ENCODE results near the gene HS6ST3. TPM values are rescaled to one million over a fixed set of nuclear protein-coding genes. Genes with fewer than 3 reads are reported as not detected.

The HS6ST3 gene
- total and polyA plus RNA-seq, 8 donors, result 0.03 to 0.15 (median 0.10) TPM

DNA sequence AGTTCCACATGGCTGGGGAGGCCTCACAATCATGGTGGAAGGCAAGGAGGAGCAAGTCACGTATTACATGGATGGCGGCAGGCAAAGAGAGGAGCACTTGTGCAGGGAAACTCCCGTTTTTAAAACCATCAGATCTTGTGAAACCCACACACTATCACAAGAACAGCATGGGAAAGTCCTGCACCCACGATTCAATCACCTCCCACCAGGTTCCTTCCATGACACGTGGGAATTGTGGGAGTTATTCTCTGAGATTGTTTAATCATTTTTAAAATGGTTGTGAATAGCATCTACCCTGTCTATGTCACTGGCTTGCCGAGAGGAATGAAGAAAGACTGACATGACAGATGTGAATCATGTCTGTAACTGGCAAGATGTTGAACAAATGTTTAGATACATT, 301.7 kb downstream of the HS6ST3 start:
- ATAC-seq (no peak), DNase-seq (no peak)
- H3K4me1 ChIP-seq, result no peaks in the 10 kb centered on the region
- TF ChIP-seq, protein P1, sequence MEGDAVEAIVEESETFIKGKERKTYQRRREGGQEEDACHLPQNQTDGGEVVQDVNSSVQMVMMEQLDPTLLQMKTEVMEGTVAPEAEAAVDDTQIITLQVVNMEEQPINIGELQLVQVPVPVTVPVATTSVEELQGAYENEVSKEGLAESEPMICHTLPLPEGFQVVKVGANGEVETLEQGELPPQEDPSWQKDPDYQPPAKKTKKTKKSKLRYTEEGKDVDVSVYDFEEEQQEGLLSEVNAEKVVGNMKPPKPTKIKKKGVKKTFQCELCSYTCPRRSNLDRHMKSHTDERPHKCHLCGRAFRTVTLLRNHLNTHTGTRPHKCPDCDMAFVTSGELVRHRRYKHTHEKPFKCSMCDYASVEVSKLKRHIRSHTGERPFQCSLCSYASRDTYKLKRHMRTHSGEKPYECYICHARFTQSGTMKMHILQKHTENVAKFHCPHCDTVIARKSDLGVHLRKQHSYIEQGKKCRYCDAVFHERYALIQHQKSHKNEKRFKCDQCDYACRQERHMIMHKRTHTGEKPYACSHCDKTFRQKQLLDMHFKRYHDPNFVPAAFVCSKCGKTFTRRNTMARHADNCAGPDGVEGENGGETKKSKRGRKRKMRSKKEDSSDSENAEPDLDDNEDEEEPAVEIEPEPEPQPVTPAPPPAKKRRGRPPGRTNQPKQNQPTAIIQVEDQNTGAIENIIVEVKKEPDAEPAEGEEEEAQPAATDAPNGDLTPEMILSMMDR (IDR thresholded peaks at IDR 0.05), result no peak
- no peak overlapping the region for H3K4me3 ChIP-seq
- no peaks in the 10 kb centered on the region for H3K36me3 ChIP-seq
- H3K9me3 ChIP-seq, result no peaks in the 10 kb centered on the region
- intact Hi-C loops (cut with DNase I), result no loop called here
- no peak overlapping the region for H3K27ac ChIP-seq
- no peaks in the 10 kb centered on the region for H3K27me3 ChIP-seq

DNA sequence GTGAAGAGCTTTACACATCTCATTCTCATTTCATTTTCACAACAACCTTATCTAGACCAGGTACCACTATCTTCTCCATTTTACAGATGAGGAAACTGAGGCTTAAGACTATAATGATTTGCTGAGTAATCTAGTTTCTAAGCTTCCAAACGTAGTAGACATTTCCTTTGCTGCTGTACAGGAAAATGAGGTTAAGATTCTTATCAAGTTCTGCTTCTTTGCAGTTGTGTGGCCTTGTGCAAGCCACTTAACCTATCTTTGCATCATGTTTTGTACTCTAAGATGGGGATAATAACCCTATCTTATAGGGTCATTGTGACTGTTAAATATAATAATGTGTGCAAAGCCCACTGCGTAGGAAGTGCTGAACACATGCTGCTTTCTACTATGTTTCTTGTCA, 307.9 kb downstream of the HS6ST3 start:
- Histone ChIP-seq H3K27me3 (no peaks in the 10 kb centered on the region), H3K4me3 (no peak overlapping the region), H3K27ac (no peak overlapping the region), H3K36me3 (no peaks in the 10 kb centered on the region), H3K4me1 (no peaks in the 10 kb centered on the region), H3K9me3 (no peaks in the 10 kb centered on the region)
- TF ChIP-seq, protein P1 (IDR thresholded peaks at IDR 0.05), result no peak
- no peak for DNase-seq
- ATAC-seq, result no peak
- intact Hi-C loops (cut with DNase I), result no loop called here

DNA sequence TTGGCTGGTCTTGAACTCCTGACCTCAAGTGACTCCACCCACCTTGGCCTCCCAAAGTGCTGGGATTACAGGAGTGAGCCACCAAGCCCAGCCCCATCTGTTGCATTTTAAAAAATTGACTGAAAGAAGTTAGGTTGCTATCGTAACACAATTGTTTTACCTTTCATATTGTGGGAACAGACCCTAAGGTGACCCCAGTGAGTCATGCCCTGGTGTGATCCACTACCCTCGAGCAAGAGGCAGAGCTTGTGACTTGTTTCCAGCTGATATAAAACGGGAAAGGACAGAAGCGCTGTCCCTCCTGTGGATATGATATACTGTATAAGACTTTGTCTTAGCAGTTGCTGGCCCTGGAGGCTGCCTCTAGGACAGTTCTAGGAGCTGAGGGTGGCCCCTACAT, 308.6 kb downstream of the HS6ST3 start:
- intact Hi-C loops (cut with DNase I), result no loop called here
- TF ChIP-seq, protein P1 (IDR thresholded peaks at IDR 0.05), result no peak
- H3K9me3 ChIP-seq, result no peaks in the 10 kb centered on the region
- DNase-seq (no peak), ATAC-seq (no peak)
- H3K27ac ChIP-seq, result no peak overlapping the region
- no peaks in the 10 kb centered on the region for H3K27me3 ChIP-seq
- no peaks in the 10 kb centered on the region for H3K4me1 ChIP-seq
- H3K4me3 ChIP-seq, result no peak overlapping the region
- H3K36me3 ChIP-seq, result no peaks in the 10 kb centered on the region

DNA sequence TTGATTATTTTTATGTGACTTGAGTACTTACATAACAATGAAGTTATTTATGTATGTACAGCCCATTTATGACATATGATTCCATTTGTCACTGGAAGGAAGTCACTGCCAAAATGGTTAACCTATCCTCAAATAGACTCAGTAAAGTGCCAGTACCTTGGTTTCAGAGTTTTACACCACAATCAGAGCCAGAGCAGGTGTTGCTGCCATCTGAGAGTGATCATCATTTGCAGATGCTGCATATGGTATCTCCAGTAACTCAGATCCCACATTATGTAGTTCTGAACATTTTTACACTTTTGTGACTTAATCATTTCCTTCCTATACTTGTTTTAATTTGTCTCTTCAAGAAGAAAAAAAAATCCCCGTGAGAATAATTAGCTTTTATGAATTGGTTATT, 313.3 kb downstream of the HS6ST3 start:
- no peaks in the 10 kb centered on the region for H3K36me3 ChIP-seq
- ATAC-seq, result no peak
- H3K9me3 ChIP-seq, result no peaks in the 10 kb centered on the region
- no peaks in the 10 kb centered on the region for H3K4me1 ChIP-seq
- no peaks in the 10 kb centered on the region for H3K27me3 ChIP-seq
- TF ChIP-seq, protein P1 (IDR thresholded peaks at IDR 0.05), result no peak
- no peak for DNase-seq
- intact Hi-C loops (cut with DNase I), result no loop called here
- H3K4me3 ChIP-seq, result no peak overlapping the region
- H3K27ac ChIP-seq, result no peak overlapping the region

DNA sequence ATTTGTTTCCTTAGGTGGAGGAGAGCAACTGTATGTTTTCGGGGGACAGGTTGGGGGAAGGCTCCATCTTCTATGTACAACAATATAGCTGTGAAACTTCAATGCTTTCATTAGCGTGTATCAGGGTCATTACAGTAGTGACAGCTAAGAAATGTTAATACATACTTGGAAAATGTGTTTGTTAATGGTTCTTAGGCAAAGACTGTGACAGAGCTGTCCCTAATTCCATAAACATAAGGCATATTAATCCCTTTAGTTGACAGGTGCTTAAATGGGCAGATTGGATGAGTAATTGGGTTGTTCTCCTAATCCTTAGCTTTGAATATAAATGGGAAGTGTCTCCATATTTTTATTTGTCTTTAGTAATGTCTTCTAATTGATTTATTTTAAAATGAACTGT, 313.7 kb downstream of the HS6ST3 start:
- Histone ChIP-seq H3K27ac (no peak overlapping the region), H3K9me3 (no peaks in the 10 kb centered on the region), H3K4me1 (no peaks in the 10 kb centered on the region), H3K27me3 (no peaks in the 10 kb centered on the region), H3K4me3 (no peak overlapping the region), H3K36me3 (no peaks in the 10 kb centered on the region)
- DNase-seq (no peak), ATAC-seq (no peak)
- TF ChIP-seq, protein P1 (IDR thresholded peaks at IDR 0.05), result no peak
- intact Hi-C loops (cut with DNase I), result no loop called here
